ENCODE data around the gene ADTRP. TPM values are rescaled to one million over a fixed set of nuclear protein-coding genes. Genes with fewer than 3 reads are reported as not detected.

Gene ADTRP
- polyA plus RNA-seq, 1 donor (not counting 4 experiments of a cell fraction or from before 2014, with no cell fraction given), result 16.7 TPM

- Histone ChIP-seq H2AFZ (ENCODE audit: control insufficient read depth, low read length) (no peak overlapping the region), H3K4me2 (ENCODE audit: control insufficient read depth, extremely low read depth, insufficient read depth, low read depth, low read length) (no peak overlapping the region), H4K20me1 (ENCODE audit: control insufficient read depth, extremely low read depth, insufficient read depth, low read length) (no peaks in the 10 kb centered on the region), H3K27me3 (ENCODE audit: control insufficient read depth, extremely low read depth, insufficient read depth, low read length) (no peaks in the 10 kb centered on the region), H3K9me1 (ENCODE audit: control insufficient read depth, extremely low read depth, insufficient read depth, low read length) (no peaks in the 10 kb centered on the region), H3K36me3 (ENCODE audit: control insufficient read depth in 2 of 2, extremely low read depth in 1 of 2, insufficient read depth in 2 of 2, low read length in 2 of 2) (no peaks in the 10 kb centered on the region), H3K79me2 (ENCODE audit: control insufficient read depth, insufficient read depth, low read length) (no peaks in the 10 kb centered on the region), H3K4me3 (ENCODE audit: control insufficient read depth in 2 of 3, extremely low read depth in 1 of 3, insufficient read depth in 2 of 3, low read depth in 1 of 3, low read length in 3 of 3) (no peak overlapping the region), H3K27ac (ENCODE audit: control insufficient read depth, insufficient read depth, low read length) (no peak overlapping the region), H3K9me3 (ENCODE audit: control insufficient read depth, low read depth, low read length) (no peaks in the 10 kb centered on the region), H3K9ac (ENCODE audit: control insufficient read depth, extremely low read depth, insufficient read depth, low read length) (no peak overlapping the region), H3K4me1 (ENCODE audit: control insufficient read depth, extremely low read depth, insufficient read depth, low read length) (peaks cover 33% of the 10 kb centered on the region)
- dilution Hi-C loops (cut with MboI; ENCODE audit: extremely low pct_ligation_motif_present, low sequenced_read_pairs), result no loop called here
- DNase-seq (ENCODE audit: low read depth, low spot score), result no peak
- no peak for TF ChIP-seq CTCF (optimal IDR thresholded peaks at IDR 0.05 in 1 of 3, IDR thresholded peaks at IDR 0.05 in 1 of 3, conservative IDR thresholded peaks at IDR 0.05 in 1 of 3; ENCODE audit: extremely low read depth in 1 of 3, insufficient read depth in 2 of 3, low read length in 3 of 3)
- TF ChIP-seq EZH2 (IDR thresholded peaks at IDR 0.05; ENCODE audit: low read length), result no peak
- FAIRE-seq, result no peak
These were observed 4.2 kb downstream of the ADTRP start for GRCh38 chr6:11774426-11774825.

GRCh38 chr6:11773581-11773980, 5.0 kb downstream of the ADTRP start:
- Histone ChIP-seq H2AFZ (ENCODE audit: control insufficient read depth, low read length) (no peak overlapping the region), H3K9me3 (ENCODE audit: control insufficient read depth, low read depth, low read length) (no peaks in the 10 kb centered on the region), H3K4me2 (ENCODE audit: control insufficient read depth, extremely low read depth, insufficient read depth, low read depth, low read length) (peak overlapping the region; percentile 89), H3K27me3 (ENCODE audit: control insufficient read depth, extremely low read depth, insufficient read depth, low read length) (no peaks in the 10 kb centered on the region), H4K20me1 (ENCODE audit: control insufficient read depth, extremely low read depth, insufficient read depth, low read length) (no peaks in the 10 kb centered on the region), H3K4me1 (ENCODE audit: control insufficient read depth, extremely low read depth, insufficient read depth, low read length) (peaks cover 42% of the 10 kb centered on the region), H3K4me3 (ENCODE audit: control insufficient read depth in 2 of 3, extremely low read depth in 1 of 3, insufficient read depth in 2 of 3, low read depth in 1 of 3, low read length in 3 of 3) (no peak overlapping the region), H3K27ac (ENCODE audit: control insufficient read depth, insufficient read depth, low read length) (peak overlapping the region; percentile 100), H3K9me1 (ENCODE audit: control insufficient read depth, extremely low read depth, insufficient read depth, low read length) (no peaks in the 10 kb centered on the region), H3K36me3 (ENCODE audit: control insufficient read depth in 2 of 2, extremely low read depth in 1 of 2, insufficient read depth in 2 of 2, low read length in 2 of 2) (no peaks in the 10 kb centered on the region), H3K9ac (ENCODE audit: control insufficient read depth, extremely low read depth, insufficient read depth, low read length) (peak overlapping the region; percentile 65), H3K79me2 (ENCODE audit: control insufficient read depth, insufficient read depth, low read length) (no peaks in the 10 kb centered on the region)
- FAIRE-seq (no peak), DNase-seq (ENCODE audit: low read depth, low spot score) (no peak)
- dilution Hi-C loops (cut with MboI; ENCODE audit: extremely low pct_ligation_motif_present, low sequenced_read_pairs), result no loop called here
- TF ChIP-seq CTCF (optimal IDR thresholded peaks at IDR 0.05 in 1 of 3, IDR thresholded peaks at IDR 0.05 in 1 of 3, conservative IDR thresholded peaks at IDR 0.05 in 1 of 3; ENCODE audit: extremely low read depth in 1 of 3, insufficient read depth in 2 of 3, low read length in 3 of 3) (no peak), EZH2 (IDR thresholded peaks at IDR 0.05; ENCODE audit: low read length) (no peak)
